HG03060 (cell line): ENCODE data around the gene TTC32.
"Not testable (repeated sequence)": the region's sequence is repeated elsewhere in the genome, so short reads cannot be mapped to it uniquely, and the experiment has no call there.

Source experiments
- ATAC-seq: cut with Tn5 transposase; IDR thresholded peaks from one replicate; pipeline ENCODE4 v1.9.1; 2021; ENCODE audit warnings: low read depth, moderate number of reproducible peaks; ENCODE audit not compliant: unreplicated experiment

The TTC32 gene

DNA sequence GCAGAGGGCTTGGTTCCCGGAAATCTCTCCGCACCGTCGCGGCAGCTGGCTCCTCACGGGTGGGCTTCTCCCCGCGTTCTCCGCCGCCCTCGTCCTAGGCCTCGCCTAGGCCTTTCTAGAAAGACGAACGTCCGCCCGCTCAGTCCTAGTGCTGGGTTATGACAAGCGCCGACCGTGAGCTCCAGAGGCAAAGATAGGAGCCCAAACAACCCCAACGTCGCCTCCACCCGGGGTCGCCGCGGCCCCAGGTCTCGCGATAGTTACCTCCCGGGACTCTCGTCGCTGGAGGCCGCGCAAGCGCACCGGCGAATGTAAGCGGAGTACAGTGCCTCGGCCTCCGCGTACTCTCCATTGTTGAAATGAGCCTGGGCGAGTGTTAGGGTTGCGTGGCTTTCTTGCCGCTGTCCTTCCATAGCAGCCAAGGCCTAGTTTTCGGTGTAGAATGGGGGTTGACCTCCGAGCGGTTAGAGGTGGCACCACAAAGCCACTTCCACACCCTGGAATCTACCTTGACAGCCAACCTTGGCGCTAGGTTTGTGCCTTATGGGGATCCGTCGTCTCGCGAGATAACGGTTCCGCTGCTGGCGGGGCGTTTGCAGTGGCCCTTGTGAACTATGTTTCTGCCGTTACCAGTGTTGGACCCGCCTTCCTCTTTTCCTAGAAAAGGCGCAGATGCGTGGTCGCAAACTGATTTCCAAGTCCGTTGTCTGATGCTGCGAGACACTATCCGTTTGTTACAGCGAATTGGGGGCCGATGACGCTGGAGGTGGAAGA, at the start of gene TTC32:
TTC32 (minus strand) TSS at position 542 of the 774 bp plus-strand sequence; CDS start at position 413, 129 bp downstream.
- peak; percentile 73 for ATAC-seq

GRCh38 chr2:19949071-19949470, 47.3 kb upstream of the TTC32 start:
- no peak for ATAC-seq

- ATAC-seq = no peak
Observed at GRCh38 chr2:19947184-19947940, 45.6 kb upstream of the TTC32 start.

DNA sequence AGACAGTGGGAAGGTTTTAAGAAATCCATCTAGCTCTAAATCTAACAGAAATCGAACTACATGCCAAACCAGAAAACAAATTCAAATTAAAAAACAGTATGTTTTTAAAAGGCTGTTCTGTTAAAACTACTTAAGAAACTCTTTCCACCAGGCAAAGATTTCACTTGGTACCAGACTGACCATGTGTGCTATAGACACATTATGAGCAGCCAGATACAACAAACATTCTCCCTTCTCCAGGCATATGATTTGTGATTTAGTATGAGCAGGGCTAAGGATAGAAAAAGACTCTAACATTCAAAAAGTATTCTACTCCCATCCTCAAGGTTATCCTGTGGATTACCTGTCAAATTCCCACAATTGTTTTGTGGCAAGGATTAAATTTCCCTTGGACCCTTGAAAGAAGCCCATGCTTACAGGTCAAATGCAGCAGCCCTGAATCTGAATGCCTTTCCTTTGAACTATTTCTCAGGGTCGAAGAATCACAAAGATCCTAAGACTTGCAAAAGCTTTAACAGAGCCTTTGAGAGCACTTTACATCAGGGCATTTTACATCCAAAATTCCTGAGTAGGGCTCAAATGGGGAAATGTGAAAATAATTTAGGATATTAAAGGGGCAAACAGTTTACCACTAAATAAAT, 42.5 kb upstream of the TTC32 start:
- ATAC-seq = no peak

GRCh38 chr2:19943189-19943588, 41.4 kb upstream of the TTC32 start:
- ATAC-seq = no peak

- no peak for ATAC-seq
Observed at GRCh38 chr2:19942199-19942598, 40.4 kb upstream of the TTC32 start.

- no peak for ATAC-seq
Observed at GRCh38 chr2:19937004-19937403, 35.2 kb upstream of the TTC32 start.

- no peak for ATAC-seq
Observed at GRCh38 chr2:19936203-19936602, 34.4 kb upstream of the TTC32 start.

DNA sequence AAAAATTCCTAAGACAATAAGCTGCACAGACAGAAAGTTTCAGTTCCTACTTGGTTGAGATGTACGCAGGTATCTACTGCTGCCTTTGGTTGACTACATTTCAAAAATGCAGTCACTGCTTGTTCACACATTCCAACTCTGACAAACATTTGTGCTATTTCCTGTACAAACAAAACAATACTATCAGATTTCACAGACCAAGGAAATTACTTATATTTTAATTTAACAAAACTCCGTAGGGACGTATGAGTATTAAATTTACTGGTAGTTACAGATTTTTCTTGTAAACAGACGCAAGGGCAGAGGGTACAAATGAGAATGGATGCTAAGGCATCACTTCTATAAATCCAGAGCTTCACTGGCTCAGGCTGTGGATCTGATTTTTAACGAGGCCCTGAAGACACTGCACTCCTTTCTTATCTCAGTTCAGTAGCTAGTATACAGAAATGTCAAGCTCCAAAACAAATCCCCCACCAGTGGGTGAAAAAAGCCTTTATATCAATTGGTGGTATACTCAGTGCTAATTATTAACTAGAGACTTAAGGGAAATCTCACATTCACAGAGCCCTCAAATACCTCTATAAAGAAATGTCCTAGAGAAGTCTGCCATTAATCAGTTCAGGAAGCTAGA, 31.7 kb upstream of the TTC32 start:
- ATAC-seq = peak; percentile 62

GRCh38 chr2:19932928-19933327, 31.1 kb upstream of the TTC32 start:
- ATAC-seq = no peak

- ATAC-seq = no peak
Observed at GRCh38 chr2:19929226-19929625, 27.4 kb upstream of the TTC32 start.

GRCh38 chr2:19927816-19928215, 26.0 kb upstream of the TTC32 start:
- not testable (repeated sequence) for ATAC-seq

DNA sequence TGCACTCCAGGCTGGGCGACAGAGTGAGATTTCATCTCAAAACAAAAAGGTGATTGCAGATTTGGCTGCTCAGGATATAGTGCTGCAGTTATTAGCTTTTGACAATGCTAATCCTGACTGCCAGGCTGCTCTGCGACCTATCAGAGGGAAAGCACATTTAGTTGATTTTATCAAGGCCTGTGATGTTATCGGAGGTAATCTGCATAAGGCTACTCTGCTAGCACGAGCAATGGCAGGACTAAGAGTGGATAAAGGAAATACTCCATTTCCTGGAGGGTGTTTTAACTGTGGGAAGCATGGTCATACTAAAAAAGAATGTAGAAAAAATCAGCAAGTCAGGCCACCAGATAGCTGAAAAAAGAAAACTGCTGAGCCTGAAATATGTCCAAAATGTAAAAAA, 22.7 kb upstream of the TTC32 start:
- ATAC-seq = not testable (repeated sequence)

GRCh38 chr2:19922188-19922587, 20.4 kb upstream of the TTC32 start:
- ATAC-seq = not testable (repeated sequence)

- ATAC-seq = no peak
Observed at GRCh38 chr2:19916385-19916950, 14.7 kb upstream of the TTC32 start.

DNA sequence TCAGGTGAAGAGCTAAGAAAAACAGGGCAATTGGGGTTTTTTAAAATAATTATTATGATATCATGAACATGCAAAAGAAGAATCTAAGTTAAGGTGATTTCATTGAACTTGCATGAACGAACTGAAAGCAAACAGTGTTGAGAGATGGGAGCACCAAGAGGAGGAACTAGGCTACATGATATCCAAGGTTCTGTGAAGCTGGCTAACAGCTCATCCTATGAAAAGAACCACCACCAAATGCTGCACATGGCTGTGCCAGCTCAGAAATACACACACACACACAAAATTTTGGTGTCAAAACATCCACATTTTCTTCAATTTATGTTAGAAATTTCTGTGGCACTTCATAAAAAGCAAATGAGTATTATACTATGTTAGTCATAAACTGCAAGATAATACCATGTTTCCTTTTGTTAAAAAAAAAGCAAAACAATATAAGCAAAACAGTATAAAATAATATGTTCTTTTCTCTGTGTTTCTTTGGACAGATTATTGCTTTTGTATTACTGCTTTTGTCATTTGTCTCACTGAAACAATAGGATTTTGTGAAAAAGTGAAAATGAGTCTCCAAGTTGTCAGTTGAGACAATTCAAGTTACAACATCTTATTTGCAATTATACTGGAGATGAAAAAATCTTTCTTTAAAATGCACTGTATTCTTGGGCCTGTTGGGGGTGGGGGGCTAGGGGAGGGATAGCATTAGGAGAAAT, 12.6 kb upstream of the TTC32 start:
- ATAC-seq = no peak

DNA sequence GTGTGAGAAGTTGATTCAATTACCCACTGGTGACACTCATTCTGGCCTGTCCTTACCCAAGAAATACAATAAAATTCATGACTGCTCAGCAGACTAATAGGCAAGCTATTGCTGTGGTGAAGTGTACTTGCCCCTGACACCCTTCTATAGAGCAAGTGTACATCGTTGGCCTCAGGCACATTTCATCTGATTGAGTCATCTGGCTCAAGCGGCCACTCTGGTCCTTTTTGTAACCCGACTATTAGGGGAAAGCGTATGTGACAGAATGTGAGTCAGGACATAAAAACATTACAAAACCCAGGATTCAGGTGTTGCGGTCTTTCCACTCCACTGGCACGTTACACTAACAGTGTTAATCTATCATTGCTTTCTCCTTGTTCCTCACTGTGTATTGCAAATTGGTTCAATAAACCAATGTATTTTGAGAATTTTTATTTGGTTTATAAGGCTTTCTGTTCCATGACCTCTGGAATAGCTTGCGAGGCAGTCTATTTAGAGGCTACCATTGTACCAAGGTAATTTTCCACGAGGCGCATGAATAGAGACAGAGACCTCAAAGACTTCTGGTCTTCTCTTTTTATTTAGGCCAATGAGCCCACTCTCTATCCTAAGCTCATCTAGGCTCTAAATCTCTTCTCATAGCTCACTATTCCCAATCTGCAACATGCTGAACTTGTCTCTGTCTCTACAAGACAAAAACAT, 10.2 kb upstream of the TTC32 start:
- ATAC-seq = no peak

- ATAC-seq = no peak
Observed at GRCh38 chr2:19902216-19902740, 495 bp upstream of the TTC32 start.

- no peak for ATAC-seq
Observed at GRCh38 chr2:19900931-19901441, 797 bp downstream of the TTC32 start.
